LHCN-M2 (cell line): ENCODE measurements around the gene HCN1. TPM values are rescaled to one million over a fixed set of nuclear protein-coding genes. Genes with fewer than 3 reads are reported as not detected.
"Not testable (repeated sequence)": the region's sequence is repeated elsewhere in the genome, so short reads cannot be mapped to it uniquely, and the experiment has no call there.

Experiments
- DNase-seq: peaks from one replicate; pipeline ENCODE4 v3.0.0-alpha.2; 2012; ENCODE audit warnings: low read depth
- total RNA-seq: library from RNA; depleted of rRNA; stranded (reverse); fragments of >200 nt; gene quantifications from 2 replicates; pipeline ENCODE4 v1.2.3, GENCODE V29; 2014

HCN1 gene
- total RNA-seq, 1 experiment from 2014 or later: 0.06 TPM

DNA sequence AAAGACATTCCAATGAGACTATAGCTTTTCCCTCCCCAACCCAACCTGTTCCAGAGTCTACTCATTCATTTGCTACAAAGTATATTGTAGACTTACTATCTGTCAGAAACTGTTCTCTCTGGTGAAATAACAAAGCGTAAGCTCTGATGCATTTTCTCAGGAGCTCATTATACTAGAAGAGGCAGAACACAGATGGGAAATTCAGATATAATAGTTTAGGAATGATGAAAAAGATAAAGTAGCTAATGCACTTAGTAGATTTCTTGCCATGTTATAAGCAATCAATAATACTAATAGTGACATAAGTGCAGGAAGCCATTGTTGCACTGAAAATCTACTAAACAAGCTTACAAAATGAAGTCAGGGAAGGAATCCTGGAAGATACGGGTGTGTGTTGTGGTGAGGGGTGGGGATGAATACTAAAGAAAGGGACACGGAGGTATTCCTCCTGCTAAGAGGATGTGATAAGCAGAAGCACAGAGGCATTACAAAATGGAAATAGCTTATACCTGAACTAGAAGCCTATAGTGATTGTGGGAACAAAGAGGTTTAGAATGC lies 78.2 kb downstream of the HCN1 start:
- DNase-seq: no peak

- no peak for DNase-seq
Observed at GRCh38 chr5:45609661-45610060, 86.5 kb downstream of the HCN1 start.

- DNase-seq: no peak
Observed at GRCh38 chr5:45604092-45604491, 92.1 kb downstream of the HCN1 start.

DNA sequence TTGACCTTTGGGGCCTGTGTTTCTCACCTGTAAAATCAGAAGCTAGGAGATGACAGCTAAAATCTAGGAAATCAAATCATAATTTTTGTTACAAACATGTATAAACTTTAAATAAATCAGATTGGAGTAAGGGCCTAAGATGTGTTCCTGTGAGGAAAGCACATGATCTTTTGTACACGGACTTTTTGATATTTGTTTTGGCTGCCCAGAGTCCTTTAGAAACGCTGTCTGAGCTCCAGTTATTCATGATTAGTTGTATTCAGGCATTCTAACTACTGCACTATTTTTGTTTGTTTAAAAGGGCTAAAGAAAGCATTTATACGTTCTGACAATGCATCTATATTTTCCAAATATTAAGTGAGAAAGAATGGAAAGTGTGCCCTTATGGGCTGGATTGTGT lies 94.8 kb downstream of the HCN1 start:
- DNase-seq: no peak

DNA sequence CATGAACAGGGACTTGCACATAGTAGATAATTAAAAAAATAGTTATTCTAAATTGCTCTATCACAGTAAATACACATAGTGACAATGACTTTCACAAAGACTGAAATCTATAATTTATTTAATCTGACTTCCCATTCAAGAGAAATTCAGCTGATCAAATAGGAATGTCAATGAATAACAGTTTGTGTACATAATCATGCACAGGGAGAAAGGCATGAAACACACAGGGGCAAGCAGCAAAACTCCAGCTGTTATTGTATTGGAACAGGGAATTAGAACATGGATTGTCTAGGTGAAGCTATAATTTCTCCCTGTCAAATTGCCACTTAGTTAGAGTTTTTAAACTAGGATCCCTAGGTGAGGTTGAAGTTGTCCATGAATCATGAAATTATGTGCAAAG lies 99.9 kb downstream of the HCN1 start:
- DNase-seq: no peak

- not testable (repeated sequence) for DNase-seq
Observed at GRCh38 chr5:45586001-45586400, 110.2 kb downstream of the HCN1 start.

- no peak for DNase-seq
Observed at GRCh38 chr5:45578270-45578669, 117.9 kb downstream of the HCN1 start.

DNA sequence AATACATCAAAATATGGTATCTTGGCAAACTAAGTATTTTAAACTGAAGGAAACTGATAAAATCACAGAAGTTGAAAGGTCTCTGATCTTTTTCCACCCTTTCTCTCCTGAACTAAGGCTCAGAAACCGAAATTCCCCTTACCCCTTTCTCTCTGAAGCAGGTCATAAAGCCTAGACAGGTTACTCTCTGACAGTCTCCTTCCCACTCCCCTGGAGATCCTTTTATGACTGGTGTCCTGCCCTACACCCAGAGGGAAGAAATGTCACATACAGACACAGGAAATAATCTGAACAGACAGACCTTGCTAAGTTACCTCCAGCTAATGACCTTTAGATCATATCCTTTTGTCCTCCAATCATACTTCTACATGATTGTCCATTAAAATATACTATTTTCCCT lies 127.4 kb downstream of the HCN1 start:
- no peak for DNase-seq

DNA sequence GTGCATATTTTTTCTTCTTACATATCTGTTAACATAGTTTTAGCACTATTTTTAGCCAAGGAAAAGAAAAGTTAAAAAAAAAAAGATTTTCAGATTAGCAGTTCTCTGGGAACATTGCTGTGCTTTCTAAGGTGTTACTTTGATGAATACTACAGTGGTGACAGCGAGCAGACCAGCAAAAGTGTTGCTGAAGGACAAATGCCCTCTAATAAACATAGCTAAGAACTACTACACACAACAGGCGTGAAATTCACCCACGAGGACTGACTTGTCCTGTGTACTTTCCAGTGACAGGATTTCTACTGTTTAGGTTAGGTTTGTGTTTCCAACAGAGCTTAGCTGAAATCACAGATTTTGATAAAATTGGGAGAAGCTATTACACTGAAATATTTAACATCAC lies 153.8 kb downstream of the HCN1 start:
- no peak for DNase-seq

GRCh38 chr5:45533663-45534062 lies 162.5 kb downstream of the HCN1 start:
- DNase-seq: no peak

- no peak for DNase-seq
Observed at GRCh38 chr5:45532826-45533624, 163.2 kb downstream of the HCN1 start.

GRCh38 chr5:45521067-45521466 lies 175.1 kb downstream of the HCN1 start:
- no peak for DNase-seq

GRCh38 chr5:45512521-45512920 lies 183.7 kb downstream of the HCN1 start:
- no peak for DNase-seq

GRCh38 chr5:45509371-45509770 lies 186.8 kb downstream of the HCN1 start:
- no peak for DNase-seq

GRCh38 chr5:45508135-45508534 lies 188.0 kb downstream of the HCN1 start:
- DNase-seq: no peak

- no peak for DNase-seq
Observed at GRCh38 chr5:45507178-45507577, 189.0 kb downstream of the HCN1 start.

DNA sequence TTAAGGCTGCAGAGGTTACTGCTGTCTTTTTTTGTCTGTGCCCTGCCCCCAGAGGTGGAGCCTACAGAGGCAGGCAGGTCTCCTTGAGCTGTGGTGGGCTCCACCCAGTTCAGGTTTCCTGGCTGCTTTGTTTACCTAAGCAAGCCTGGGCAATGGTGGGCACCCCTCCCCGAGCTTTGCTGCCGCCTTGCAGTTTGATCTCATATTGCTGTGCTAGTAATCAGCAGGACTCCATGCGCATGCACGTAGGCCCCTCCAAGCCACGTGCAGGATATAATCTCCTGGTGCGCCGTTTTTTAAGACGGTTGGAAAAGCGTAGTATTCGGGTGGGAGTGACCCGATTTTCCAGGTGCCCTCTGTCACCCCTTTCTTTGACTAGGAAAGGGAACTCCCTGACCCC lies 197.2 kb downstream of the HCN1 start:
- not testable (repeated sequence) for DNase-seq

DNA sequence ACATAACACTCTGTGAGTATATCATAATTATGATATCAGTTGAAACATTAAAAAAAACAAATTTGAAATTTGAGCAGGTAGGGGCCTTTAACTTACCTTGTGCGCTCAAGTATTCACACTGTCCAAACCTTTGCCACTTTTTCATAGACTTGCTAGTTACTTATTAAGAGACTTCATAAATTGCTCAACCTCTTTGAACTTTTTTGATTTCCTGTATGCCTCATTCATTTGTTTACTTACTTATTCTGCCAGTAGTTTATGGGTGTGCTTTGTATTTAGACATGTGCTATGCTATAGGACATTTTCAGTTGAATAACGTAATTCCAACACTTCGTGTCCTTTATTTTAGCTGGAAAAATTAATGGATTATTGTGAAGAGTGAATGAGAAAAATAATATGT lies 204.8 kb downstream of the HCN1 start:
- DNase-seq: no peak

DNA sequence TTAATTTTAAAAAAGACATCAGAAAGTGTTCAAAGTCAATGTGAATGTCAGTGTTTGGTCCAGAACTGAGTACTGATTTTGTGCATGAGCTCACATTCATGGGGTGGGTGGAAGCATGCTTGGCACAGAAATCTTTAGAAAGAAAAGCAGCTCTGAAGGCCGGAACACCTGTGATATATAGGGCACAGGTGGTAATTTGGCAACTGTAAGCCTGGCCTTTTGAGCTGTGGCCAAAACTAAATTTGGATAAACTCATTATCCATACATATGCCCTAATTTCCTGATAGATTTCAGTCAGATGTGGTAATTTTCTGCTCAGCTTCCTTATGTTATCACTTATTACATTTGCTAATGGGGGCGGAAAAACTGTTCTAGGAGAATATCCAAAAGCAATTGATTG lies 211.4 kb downstream of the HCN1 start:
- DNase-seq: no peak

GRCh38 chr5:45454114-45454513 lies 242.1 kb downstream of the HCN1 start:
- DNase-seq: peak; percentile 2

DNA sequence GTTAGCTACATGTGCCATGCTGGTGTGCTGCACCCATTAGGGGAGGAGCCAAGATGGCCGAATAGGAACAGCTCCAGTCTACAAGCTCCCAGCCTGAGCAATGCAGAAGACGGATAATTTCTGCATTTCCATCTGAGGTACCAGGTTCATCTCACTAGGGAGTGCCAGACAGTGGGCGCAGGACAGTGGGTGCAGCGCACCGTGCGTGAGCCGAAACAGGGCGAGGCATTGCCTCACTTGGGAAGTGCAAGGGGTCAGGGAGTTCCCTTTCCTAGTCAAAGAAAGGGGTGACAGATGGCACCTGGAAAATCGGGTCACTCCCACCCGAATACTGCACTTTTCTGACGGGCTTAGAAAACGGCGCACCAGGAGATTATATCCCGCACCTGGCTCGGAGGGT lies 251.3 kb downstream of the HCN1 start:
- not testable (repeated sequence) for DNase-seq

DNA sequence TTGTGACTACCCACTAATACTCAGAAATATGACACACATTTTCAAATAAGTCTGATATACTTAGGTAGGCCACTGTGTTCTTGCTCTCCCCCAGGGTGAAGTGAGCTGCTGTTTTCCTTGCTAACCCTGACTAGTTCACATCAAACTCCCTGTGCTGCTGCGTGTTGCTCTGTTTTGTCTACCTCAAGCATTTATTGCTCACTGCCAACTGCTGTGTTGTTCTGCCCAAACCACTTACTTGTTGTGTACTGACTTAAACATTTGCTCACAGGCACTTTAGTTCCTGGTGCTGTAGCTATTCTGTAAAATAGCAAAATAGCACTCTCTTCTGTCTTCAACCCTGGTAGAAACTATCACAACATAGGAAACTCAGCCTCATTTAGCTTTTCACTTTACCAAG lies 255.7 kb downstream of the HCN1 start:
- no peak for DNase-seq

GRCh38 chr5:45437752-45438151 lies 258.4 kb downstream of the HCN1 start:
- no peak for DNase-seq
